GM13976 (cell line): ENCODE data around the gene DPY19L3.
"Not testable (repeated sequence)": the region's sequence is repeated elsewhere in the genome, so short reads cannot be mapped to it uniquely, and the experiment has no call there.

ENCODE experiments used
- DNase-seq: peaks from one replicate; pipeline ENCODE4 v3.0.0; 2012; ENCODE audit warnings: low spot score
- CTCF ChIP-seq: IDR thresholded peaks from 2 replicates; pipeline ENCODE4 v1.5.1; 2012; ENCODE audit warnings: borderline replicate concordance, mild to moderate bottlenecking; ENCODE audit not compliant: insufficient read depth; ENCODE audit errors: extremely low read depth, missing control alignments, control extremely low read depth
- in situ Hi-C: fragments of 300-500 bp; cut with MboI; formaldehyde crosslinking; loops from one replicate; pipeline ENCODE4 v1.12.0; 2022; ENCODE audit warnings: low sequenced_read_pairs, mixed read lengths, inconsistent platforms; ENCODE audit not compliant: unreplicated experiment

The DPY19L3 gene

GRCh38 chr19:32438751-32439150 lies 33.2 kb downstream of the DPY19L3 start:
- no peak for DNase-seq
- in situ Hi-C loops, result no loop called here
- TF ChIP-seq CTCF, result no peak

DNA sequence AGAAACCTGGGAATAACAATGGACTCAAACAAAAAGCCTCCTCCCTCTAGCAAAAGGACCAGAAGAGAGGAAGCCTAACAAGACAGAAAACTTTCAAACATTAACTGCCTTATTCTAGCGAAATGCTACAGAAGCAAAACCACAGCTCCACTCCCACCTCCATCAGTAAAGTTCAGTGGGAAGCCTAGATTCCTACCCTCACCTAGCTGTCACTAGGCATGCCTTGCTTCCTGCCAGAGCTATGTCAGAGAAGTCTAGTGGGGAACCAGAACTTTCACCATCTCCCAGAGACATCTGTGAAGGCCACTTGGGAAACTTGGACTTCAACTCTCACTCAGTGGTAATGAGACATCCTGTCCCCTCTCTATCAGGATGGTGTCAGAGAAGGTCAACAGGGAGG lies 37.1 kb downstream of the DPY19L3 start:
- TF ChIP-seq CTCF, result no peak
- in situ Hi-C loops, result no loop called here
- DNase-seq, result no peak

- in situ Hi-C loops, DNase-seq: not testable (repeated sequence)
These were observed 42.0 kb downstream of the DPY19L3 start for GRCh38 chr19:32447534-32447933.

- no peak for TF ChIP-seq CTCF
- in situ Hi-C loops, result no loop called here
- DNase-seq, result no peak
These were observed 42.5 kb downstream of the DPY19L3 start for GRCh38 chr19:32448026-32448425.

GRCh38 chr19:32450217-32450616 lies 44.6 kb downstream of the DPY19L3 start:
- in situ Hi-C loops, result no loop called here
- no peak for TF ChIP-seq CTCF
- DNase-seq, result no peak

DNA sequence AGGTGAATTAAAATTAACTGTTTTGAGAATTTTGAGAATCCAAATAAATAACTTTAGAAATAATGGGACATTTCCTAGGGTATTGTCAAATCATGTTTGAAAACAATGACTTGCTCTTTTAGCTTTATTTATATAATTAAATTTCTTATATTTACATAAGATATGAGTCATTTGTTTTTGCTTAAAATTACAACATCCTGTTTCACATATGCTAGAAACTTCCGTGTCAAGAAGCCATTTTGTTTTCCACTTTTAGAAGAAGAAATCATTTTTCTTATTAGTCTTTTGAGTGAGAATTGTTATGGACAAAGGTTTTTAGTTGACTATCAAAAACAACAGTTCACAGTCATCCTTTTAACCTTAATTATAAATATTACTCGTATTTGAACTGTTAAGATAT lies 48.2 kb downstream of the DPY19L3 start:
- DNase-seq, result no peak
- in situ Hi-C loops, result no loop called here
- no peak for TF ChIP-seq CTCF

GRCh38 chr19:32456406-32456805 lies 50.8 kb downstream of the DPY19L3 start:
- no peak for TF ChIP-seq CTCF
- no peak for DNase-seq
- in situ Hi-C loops, result no loop called here
